AG04450 (cell line): Measurements from ENCODE around the gene SPAM1. TPM values are rescaled to one million over a fixed set of nuclear protein-coding genes. Genes with fewer than 3 reads are reported as not detected.
A peak's percentile ranks its signal among the peaks of the same experiment; 100 is the strongest.
"Not testable (repeated sequence)": the region's sequence is repeated elsewhere in the genome, so short reads cannot be mapped to it uniquely, and the experiment has no call there.

ENCODE experiments used
- CTCF ChIA-PET: fragments of 300-600, 350-600 bp; formaldehyde crosslinking; extraction: SDS; loops from one replicate; lab custom pipeline; 2022; ENCODE audit warnings: antibody characterized with exemption, inconsistent platforms; lab: Charles Lee
- POLR2A ChIA-PET: fragments of 350-600 bp; formaldehyde crosslinking; extraction: SDS; loops from one replicate; lab custom pipeline; 2021; ENCODE audit warnings: antibody characterized with exemption, inconsistent platforms; lab: Yijun Ruan, JAX
- DNase-seq: peaks from one replicate; pipeline ENCODE4 v3.0.0-alpha.2; 2011; ENCODE audit warnings: low read depth, low spot score
- H3K27ac ChIP-seq: one replicate; pipeline ENCODE4 v1.5.1; 2012; ENCODE audit warnings: low read depth, low read length, control low read depth
- H3K27me3 ChIP-seq: one replicate; pipeline ENCODE4 v1.6.0; 2012; ENCODE audit warnings: low read length; ENCODE audit not compliant: control insufficient read depth, insufficient read depth
- H3K4me3 ChIP-seq: 2 replicates; pipeline ENCODE4 v1.5.1; 2011; ENCODE audit warnings: mild to moderate bottlenecking, low read depth, low read length, control low read depth
- H3K9me3 ChIP-seq: 2 replicates; pipeline ENCODE4 v1.5.1; 2012; ENCODE audit warnings: low read length; ENCODE audit not compliant: control insufficient read depth, insufficient read depth
- CTCF ChIP-seq: IDR thresholded peaks from 2 replicates; pipeline ENCODE4 v1.5.1; 2011; ENCODE audit warnings: low read depth, low read length, control low read depth, inconsistent platforms
- polyA plus RNA-seq: library from polyadenylated mRNA; depleted of rRNA; stranded (reverse); fragments of >200 nt; gene quantifications from 2 replicates; pipeline ENCODE4 v1.2.3, GENCODE V29; 2011

The SPAM1 gene
- polyA plus RNA-seq, 1 experiment = not detected

- Histone ChIP-seq H3K9me3 (no peaks in the 10 kb centered on the region), H3K27ac (no peak overlapping the region), H3K27me3 (no peaks in the 10 kb centered on the region), H3K4me3 (no peak overlapping the region)
- no peak for DNase-seq
- ChIA-PET CTCF (interaction anchor here (1.2 kb wide), 1 partner anchor 23 kb away, joined by 4 read pairs; no protein-coding TSS in a partner anchor), POLR2A (no interaction called here)
- no peak for TF ChIP-seq CTCF
These were observed 36.8 kb upstream of the SPAM1 start for GRCh38 chr7:123888192-123888591.

GRCh38 chr7:123894753-123895152 lies 30.3 kb upstream of the SPAM1 start:
- DNase-seq, H3K27me3 ChIP-seq, H3K4me3 ChIP-seq, POLR2A ChIA-PET, H3K27ac ChIP-seq, H3K9me3 ChIP-seq, CTCF ChIA-PET: not testable (repeated sequence)

- Histone ChIP-seq H3K27ac (no peak overlapping the region), H3K9me3 (no peaks in the 10 kb centered on the region), H3K4me3 (no peak overlapping the region), H3K27me3 (no peaks in the 10 kb centered on the region)
- DNase-seq = no peak
- POLR2A ChIA-PET = no interaction called here
- TF ChIP-seq CTCF = no peak
- CTCF ChIA-PET = no interaction called here
These were observed 23.9 kb upstream of the SPAM1 start for GRCh38 chr7:123901101-123901500.

GRCh38 chr7:123905714-123906113 lies 19.3 kb upstream of the SPAM1 start:
- Histone ChIP-seq H3K27me3 (no peaks in the 10 kb centered on the region), H3K4me3 (no peak overlapping the region), H3K27ac (no peak overlapping the region), H3K9me3 (no peaks in the 10 kb centered on the region)
- CTCF ChIA-PET = no interaction called here
- no peak for DNase-seq
- TF ChIP-seq CTCF = no peak
- POLR2A ChIA-PET = no interaction called here

- Histone ChIP-seq H3K27ac (no peak overlapping the region), H3K27me3 (no peaks in the 10 kb centered on the region), H3K4me3 (no peak overlapping the region), H3K9me3 (no peaks in the 10 kb centered on the region)
- ChIA-PET CTCF (interaction anchor here (0.9 to 2.0 kb wide), 2 partner anchors 11 to 118 kb away, joined by 3 to 5 read pairs; no protein-coding TSS in a partner anchor), POLR2A (no interaction called here)
- peak; percentile 40 for TF ChIP-seq CTCF
- no peak for DNase-seq
These were observed 8.8 kb upstream of the SPAM1 start for GRCh38 chr7:123916240-123916724.
